Smooth muscle cell (in vitro differentiated cells): ENCODE measurements around the gene TANK. TPM values are rescaled to one million over a fixed set of nuclear protein-coding genes. Genes with fewer than 3 reads are reported as not detected.

ENCODE experiments used
- DNase-seq: peaks from one replicate; lab custom pipeline; 2025; ENCODE audit not compliant: unreplicated experiment; lab: John Stamatoyannopoulos, UW
- H2AFZ ChIP-seq: fragments of 200-600 bp; sonication (generic); 2 replicates; pipeline ENCODE4 v1.6.0; 2016; ENCODE audit warnings: antibody characterized with exemption, low read depth, mild to moderate bottlenecking
- H3F3A ChIP-seq: fragments of 200-600 bp; sonication (generic); 2 replicates; pipeline ENCODE4 v1.6.0; 2017; ENCODE audit warnings: antibody characterized with exemption, low read depth
- H3K27ac ChIP-seq: fragments of 200-600 bp; sonication (generic); 2 replicates; pipeline ENCODE4 v1.5.1; 2016; ENCODE audit warnings: low read depth, mild to moderate bottlenecking
- H3K27me3 ChIP-seq: fragments of 200-600 bp; sonication (generic); 2 replicates; pipeline ENCODE4 v1.6.1; 2016; ENCODE audit warnings: low read depth, mild to moderate bottlenecking
- H3K36me3 ChIP-seq: fragments of 200-600 bp; sonication (generic); 2 replicates; pipeline ENCODE4 v1.5.1; 2016; ENCODE audit warnings: low read depth
- H3K4me1 ChIP-seq: fragments of 200-600 bp; sonication (generic); 2 replicates; pipeline ENCODE4 v1.5.1; 2016; ENCODE audit warnings: low read depth
- H3K4me2 ChIP-seq: fragments of 200-600 bp; sonication (generic); 2 replicates; pipeline ENCODE4 v1.6.0; 2016; ENCODE audit warnings: mild to moderate bottlenecking
- H3K4me3 ChIP-seq: fragments of 200-600 bp; sonication (generic); 2 replicates; pipeline ENCODE4 v1.5.1; 2016; ENCODE audit warnings: mild to moderate bottlenecking
- H3K79me2 ChIP-seq: fragments of 200-600 bp; sonication (generic); 2 replicates; pipeline ENCODE4 v1.6.0; 2016; ENCODE audit warnings: low read depth, mild to moderate bottlenecking
- H3K9ac ChIP-seq: fragments of 200-600 bp; sonication (generic); 2 replicates; pipeline ENCODE4 v1.6.0; 2016; ENCODE audit warnings: low read depth
- H3K9me3 ChIP-seq: fragments of 200-600 bp; sonication (generic); replicated peaks from 2 replicates; pipeline ENCODE4 v1.5.1; 2016; ENCODE audit warnings: low read depth
- H4K20me1 ChIP-seq: fragments of 200-600 bp; sonication (generic); 2 replicates; pipeline ENCODE4 v1.6.0; 2016; ENCODE audit warnings: low read depth
- WGBS: methylation state at CpG from one replicate; pipeline ENCODE4 v1.1.7; 2016; ENCODE audit warnings: low lambda C conversion rate; 5-methylcytosine and 5-hydroxymethylcytosine counted together
- polyA plus RNA-seq: library from polyadenylated mRNA; unstranded; fragments of >200 nt; fragmentation: Nextera tagmentation; extraction: Ambion mirVana; gene quantifications from 2 replicates; pipeline ENCODE4 v1.2.1, GENCODE V29; 2016
- total RNA-seq: library from RNA; depleted of rRNA; stranded (reverse); fragments of >200 nt; gene quantifications from 2 replicates; pipeline ENCODE4 v1.2.3, GENCODE V29; 2014
- TF ChIP-seq, protein P1 (sequence below): fragments of 200-600 bp; sonication (generic); IDR thresholded peaks from 2 replicates; pipeline ENCODE4 v1.5.1; 2017; ENCODE audit warnings: borderline replicate concordance, mild to moderate bottlenecking, antibody characterized with exemption; ENCODE audit not compliant: insufficient read depth, poor library complexity, severe bottlenecking

The TANK gene
- total and polyA plus RNA-seq, 2 experiments from 2014 or later: 47.9 to 94.2 TPM

- Histone ChIP-seq H3K79me2 (peaks cover 74% of the 10 kb centered on the region), H3K36me3 (peaks cover 8% of the 10 kb centered on the region), H3K4me1 (peaks cover 20% of the 10 kb centered on the region), H3K9ac (no peak overlapping the region), H3K4me3 (no peak overlapping the region), H3K27ac (peak overlapping the region; percentile 57), H3K9me3 (no peaks in the 10 kb centered on the region), H3K4me2 (peak overlapping the region; percentile 79), H3K27me3 (no peaks in the 10 kb centered on the region), H4K20me1 (peaks cover 47% of the 10 kb centered on the region), H2AFZ (no peak overlapping the region), H3F3A (peaks cover under 1% of the 10 kb centered on the region)
- DNase-seq: no peak
- WGBS: 95% methylated on average over 6 of the region's 6 CpGs
- TF ChIP-seq, protein P1, sequence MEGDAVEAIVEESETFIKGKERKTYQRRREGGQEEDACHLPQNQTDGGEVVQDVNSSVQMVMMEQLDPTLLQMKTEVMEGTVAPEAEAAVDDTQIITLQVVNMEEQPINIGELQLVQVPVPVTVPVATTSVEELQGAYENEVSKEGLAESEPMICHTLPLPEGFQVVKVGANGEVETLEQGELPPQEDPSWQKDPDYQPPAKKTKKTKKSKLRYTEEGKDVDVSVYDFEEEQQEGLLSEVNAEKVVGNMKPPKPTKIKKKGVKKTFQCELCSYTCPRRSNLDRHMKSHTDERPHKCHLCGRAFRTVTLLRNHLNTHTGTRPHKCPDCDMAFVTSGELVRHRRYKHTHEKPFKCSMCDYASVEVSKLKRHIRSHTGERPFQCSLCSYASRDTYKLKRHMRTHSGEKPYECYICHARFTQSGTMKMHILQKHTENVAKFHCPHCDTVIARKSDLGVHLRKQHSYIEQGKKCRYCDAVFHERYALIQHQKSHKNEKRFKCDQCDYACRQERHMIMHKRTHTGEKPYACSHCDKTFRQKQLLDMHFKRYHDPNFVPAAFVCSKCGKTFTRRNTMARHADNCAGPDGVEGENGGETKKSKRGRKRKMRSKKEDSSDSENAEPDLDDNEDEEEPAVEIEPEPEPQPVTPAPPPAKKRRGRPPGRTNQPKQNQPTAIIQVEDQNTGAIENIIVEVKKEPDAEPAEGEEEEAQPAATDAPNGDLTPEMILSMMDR: no peak
Observed at GRCh38 chr2:161164161-161164560, 3.9 kb downstream of the TANK start.

GRCh38 chr2:161165266-161165665, 5.0 kb downstream of the TANK start:
- Histone ChIP-seq H3K4me2 (peak overlapping the region; percentile 79), H3K4me1 (peaks cover 20% of the 10 kb centered on the region), H2AFZ (no peak overlapping the region), H3K79me2 (peaks cover 85% of the 10 kb centered on the region), H3K27ac (peak overlapping the region; percentile 57), H4K20me1 (peaks cover 55% of the 10 kb centered on the region), H3K27me3 (no peaks in the 10 kb centered on the region), H3K36me3 (peaks cover 8% of the 10 kb centered on the region), H3F3A (no peaks in the 10 kb centered on the region), H3K9ac (no peak overlapping the region), H3K4me3 (no peak overlapping the region), H3K9me3 (no peaks in the 10 kb centered on the region)
- DNase-seq: no peak
- TF ChIP-seq, protein P1: no peak

GRCh38 chr2:161165811-161166210, 5.6 kb downstream of the TANK start:
- Histone ChIP-seq H3K4me2 (peak overlapping the region; percentile 79), H3K9ac (no peak overlapping the region), H2AFZ (no peak overlapping the region), H4K20me1 (peaks cover 60% of the 10 kb centered on the region), H3K27ac (peak overlapping the region; percentile 57), H3K27me3 (no peaks in the 10 kb centered on the region), H3K79me2 (peaks cover 90% of the 10 kb centered on the region), H3F3A (no peaks in the 10 kb centered on the region), H3K4me1 (peaks cover 20% of the 10 kb centered on the region), H3K9me3 (no peaks in the 10 kb centered on the region), H3K4me3 (no peak overlapping the region), H3K36me3 (peaks cover 8% of the 10 kb centered on the region)
- 95% methylated on average over 1 of the region's 1 CpG for WGBS
- TF ChIP-seq, protein P1: no peak
- DNase-seq: no peak
